Amniotic stem cell (primary cell): ENCODE results near the gene C16orf74.

ENCODE experiments used
- DNase-seq: peaks from one replicate; lab custom pipeline; 2025; lab: John Stamatoyannopoulos, UW

C16orf74 gene

DNA sequence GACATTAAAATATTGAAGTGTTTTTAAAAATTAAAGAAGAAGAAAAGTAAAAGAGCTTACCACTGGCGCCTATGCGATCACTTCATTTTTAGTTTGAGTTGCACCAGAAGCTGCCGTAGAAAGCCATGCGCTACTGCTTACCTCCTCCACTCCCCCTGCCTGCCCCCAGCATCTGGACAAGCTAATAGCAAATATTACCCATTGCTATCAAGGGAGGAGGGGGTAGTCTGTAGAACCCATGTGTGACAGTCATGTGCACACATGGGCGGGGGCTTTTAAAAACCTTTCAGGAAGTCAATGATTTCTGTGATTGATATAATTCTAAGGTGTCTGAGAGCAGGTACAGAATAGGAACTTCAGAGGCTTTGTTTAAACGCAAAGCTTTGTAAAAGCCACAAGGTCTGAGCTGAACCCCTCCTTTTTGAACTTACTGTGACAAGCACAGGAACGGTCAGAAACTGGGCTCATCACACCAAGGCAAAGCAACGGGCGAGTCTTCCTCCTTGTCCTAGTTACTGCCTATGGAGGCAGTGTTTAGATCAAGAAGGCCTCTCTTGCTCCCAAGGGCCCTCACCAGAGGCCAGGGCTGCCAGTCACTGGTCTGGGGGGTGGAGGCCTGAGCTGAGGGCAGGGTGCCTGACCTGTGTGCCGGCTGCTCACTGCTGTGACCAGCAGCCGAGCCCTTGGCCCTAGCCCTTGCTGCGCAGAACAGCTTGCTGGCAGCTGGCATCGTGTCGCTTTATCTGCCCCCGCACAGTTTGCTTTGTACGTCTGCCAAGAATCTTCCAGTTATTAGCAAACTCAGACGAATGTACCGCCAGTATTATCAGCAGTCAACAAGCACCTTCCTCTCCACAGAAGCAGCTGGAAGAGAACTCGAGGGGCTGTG is 77.1 kb downstream of the C16orf74 start:
- no peak for DNase-seq

GRCh38 chr16:85670840-85671239 is 80.1 kb downstream of the C16orf74 start:
- no peak for DNase-seq

DNA sequence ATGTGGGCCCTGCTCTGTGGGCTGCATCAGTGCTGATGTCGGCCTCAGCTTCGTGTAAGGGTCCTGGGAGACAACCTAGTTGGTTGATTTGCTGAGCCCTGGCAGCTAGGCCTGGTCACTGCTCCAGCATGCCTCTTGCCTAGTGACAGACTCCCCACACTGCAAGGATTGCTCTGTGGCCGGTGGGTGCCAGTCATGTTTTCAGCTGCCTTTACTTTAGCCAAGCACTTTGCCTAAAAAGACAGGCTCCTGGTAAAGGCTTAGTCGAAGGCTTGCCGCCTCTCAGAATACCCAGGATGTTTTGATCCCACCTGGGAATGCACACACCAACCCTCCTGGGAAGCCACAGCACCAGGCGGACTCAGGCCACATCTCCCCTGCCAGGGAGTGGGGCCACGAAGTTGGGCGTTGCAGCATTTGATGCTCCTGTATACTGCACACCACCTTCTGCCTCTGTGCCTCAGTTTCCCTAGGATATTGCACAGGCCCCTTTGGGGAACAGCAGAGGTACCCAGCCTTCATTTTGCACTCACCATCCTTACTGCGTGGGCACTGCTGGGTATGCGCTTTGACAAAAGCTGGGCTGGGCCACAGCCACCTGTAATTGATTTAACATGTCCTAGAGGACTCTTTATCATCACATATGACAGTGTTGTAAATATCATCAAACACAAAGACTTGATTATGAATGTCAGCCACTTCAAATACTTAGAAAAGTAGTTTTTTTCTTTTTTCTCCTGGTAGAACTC is 82.0 kb downstream of the C16orf74 start:
- DNase-seq: no peak

DNA sequence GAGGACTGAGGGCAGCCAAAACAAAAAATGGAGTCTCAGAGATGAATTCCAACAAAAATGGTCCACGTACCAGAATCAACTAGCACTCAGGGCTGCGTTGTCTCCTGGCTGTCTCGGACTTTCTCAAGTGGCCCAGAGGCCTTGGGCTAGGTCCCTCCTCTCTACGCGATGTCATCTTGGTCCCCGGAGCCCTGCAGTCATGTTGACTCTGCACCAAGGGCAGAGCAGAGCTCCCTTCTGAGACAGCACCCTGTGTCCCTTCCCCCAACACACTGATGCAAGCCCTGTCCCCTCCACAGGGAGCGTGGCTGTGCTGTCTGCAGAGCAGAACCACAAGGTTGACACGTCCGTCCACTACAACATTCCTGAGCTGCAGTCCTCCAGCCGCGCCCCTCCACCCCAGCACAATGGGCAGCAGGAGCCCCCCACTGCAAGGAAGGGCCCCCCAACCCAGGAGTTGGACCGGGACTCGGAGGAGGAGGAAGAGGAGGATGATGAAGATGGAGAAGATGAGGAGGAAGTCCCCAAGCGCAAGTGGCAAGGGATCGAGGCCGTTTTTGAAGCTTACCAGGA is 83.0 kb downstream of the C16orf74 start:
- no peak for DNase-seq

DNA sequence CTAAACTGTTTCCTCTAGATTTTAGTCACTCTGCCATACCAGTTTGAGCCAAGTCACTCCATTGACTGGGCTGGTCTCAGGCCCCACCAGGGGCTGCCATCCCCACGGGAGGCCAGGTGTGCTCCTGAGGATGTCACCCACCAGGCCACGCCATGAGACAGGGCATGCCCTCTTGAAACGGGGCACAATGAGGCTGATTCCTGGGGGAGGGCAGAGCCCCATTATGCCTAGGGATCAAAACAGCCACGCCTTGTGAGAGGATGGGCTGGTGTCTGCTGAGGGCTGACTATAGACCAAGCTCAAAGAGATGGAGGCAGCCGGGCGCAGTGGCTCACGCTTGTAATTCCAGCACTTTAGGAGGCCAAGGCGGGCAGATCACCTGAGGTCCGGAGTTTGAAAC is 83.6 kb downstream of the C16orf74 start:
- DNase-seq: no peak

- DNase-seq: no peak
These were observed 85.0 kb downstream of the C16orf74 start for GRCh38 chr16:85665929-85666328.

GRCh38 chr16:85665373-85665740 is 85.5 kb downstream of the C16orf74 start:
- no peak for DNase-seq

GRCh38 chr16:85664580-85665372 is 86.1 kb downstream of the C16orf74 start:
- no peak for DNase-seq

- DNase-seq: no peak
These were observed 87.0 kb downstream of the C16orf74 start for GRCh38 chr16:85663891-85664321.

DNA sequence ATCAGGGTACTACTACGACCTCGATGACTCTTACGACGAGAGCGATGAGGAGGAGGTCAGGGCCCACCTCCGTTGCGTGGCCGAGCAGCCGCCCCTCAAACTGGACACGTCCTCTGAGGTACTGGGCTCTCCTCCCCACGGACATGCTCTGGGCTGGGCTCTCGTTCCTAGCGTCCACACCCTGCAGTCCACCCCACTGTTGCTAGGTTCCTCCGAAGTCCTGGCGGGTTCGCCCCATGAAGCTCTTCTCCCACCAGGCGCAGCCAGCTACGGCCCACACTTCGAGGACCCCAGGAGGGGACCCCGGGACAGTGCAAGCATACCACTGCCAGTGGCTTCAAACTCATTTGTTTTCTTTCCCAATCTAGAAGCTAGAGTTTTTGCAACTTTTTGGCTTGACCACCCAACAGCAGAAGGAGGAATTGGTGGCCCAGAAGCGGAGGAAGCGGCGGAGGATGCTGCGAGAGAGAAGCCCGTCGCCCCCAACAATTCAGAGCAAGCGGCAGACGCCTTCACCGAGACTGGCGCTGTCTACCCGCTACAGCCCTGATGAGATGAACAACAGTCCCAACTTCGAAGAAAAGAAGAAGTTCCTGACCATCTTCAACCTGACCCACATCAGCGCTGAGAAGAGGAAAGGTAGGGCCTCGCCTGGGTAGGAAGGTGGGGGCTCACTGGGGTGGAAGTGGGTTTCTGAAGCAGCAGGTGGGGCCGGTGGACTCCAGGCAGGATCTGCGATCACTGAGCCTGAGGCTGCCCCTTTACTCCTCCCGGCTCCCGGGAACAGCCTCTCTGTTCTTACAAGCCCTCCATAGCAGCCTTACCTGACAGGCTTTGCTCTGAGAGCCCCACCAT is 87.7 kb downstream of the C16orf74 start:
- DNase-seq: no peak

DNA sequence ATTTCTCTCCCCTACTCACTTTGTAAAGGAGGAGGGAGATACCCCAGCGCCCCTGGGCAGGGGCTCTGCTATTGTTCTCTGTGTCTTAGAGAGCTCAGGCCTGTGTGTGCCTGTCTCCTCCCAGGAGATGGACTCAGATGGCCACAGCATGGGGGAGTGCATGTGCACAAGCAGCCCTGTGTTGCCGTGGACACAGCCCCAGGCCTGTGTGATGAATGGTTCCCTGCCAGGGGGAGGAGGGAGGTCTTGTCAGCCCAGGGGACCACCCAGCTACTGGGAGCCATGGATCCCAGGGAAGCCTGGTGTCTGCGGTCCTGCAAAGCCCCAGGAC is 88.4 kb downstream of the C16orf74 start:
- no peak for DNase-seq

DNA sequence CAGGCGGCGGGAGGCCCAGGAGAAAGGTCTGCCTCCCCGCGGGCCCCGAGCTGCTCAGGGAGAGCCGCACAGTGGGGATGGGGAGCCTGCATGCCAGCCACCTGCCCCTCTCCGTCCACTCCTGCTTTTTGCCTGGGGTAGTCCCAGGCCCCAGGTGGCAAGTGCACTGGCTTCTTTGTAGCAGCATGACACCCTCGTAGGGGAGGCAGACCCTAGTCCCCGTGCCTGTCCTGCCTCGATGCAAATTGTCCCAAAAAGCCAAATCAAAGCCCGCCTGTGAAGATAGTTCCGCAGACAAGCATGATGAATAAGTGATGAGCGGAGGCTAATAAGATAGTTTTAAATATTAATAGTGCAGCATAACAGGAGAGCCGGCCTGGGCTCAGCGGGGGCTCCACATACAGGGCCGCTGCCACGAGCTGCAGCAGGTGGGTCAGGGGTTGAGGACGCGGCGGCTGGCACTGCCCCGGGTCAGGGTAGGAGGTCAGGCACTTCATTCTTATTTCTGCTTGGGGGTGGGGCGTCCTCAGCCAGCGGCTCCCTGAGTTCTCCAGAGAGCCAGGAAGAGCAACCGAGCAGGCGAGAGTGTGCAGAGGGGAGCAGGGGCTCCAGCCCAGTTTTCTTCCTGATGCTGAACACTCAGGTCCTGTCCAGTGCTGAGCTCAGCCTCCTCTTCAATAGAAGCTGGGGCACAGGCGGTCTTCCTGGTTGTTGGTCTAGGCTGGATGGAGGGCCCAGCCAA is 89.0 kb downstream of the C16orf74 start:
- DNase-seq: no peak

DNA sequence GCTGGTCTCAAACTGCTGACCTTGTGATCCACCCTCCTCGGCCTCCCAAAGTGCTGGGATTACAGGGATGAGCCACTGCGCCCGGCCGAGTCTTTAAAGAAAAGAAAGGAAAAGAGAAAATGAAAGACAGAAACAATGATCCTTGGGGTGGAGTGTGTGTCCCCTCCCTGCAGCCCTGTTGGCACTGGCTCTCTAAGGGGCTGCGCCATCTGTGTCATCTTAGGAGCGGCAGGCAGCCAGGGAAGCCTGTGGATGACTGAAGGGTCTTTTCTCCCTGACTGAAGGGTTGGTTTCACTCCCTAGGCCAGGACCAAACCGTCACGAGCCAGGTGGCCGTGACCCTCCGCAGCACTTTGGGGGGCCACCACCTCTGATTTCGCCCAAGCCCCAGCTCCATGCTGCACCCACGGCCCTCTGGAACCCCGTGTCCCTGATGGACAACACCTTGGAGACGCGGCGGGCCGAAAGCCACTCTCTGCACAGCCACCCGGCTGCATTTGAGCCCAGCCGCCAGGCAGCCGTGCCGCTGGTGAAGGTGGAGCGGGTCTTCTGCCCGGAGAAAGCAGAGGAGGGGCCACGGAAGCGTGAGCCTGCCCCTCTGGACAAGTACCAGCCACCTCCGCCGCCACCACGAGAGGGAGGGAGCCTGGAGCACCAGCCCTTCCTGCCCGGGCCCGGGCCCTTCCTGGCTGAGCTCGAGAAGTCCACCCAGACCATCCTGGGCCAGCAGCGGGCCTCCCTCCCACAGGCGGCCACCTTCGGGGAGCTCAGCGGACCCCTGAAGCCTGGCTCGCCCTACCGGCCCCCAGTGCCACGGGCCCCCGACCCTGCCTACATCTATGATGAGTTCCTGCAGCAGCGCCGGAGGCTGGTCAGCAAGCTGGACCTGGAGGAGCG is 89.8 kb downstream of the C16orf74 start:
- no peak for DNase-seq

DNA sequence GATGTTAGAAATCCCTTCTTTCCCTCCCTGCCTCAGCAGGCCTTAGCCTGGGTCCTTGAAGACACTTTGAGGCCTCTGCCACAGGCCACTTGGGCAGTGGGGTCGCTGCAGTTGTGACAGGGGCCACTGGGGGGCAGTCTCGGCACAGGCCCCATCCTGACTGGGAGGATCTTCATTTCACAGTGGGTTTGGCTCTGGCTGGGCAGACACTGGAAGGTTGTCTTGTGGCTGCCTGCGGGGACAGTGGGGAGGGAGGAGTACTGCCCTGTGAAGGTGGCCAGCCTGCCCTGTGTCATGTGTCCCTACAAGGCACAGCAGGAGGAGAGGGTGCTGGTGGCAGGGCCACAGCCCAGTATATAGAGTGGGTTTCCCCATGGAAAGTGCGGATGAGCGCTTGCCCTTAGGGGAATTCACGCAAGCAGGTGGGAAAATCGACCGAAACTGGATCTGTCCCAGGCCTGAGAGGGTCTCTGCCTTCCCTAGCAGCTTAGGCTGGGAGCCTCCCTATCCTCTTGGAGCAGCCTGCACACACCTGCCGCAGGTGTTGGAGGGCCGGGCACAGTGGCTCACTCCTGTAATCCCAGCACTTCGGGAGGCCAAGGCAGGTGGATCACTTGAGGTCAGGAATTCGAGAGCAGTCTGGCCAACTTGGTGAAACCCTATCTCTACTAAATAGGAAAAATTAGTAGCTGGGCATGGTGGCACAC is 90.9 kb downstream of the C16orf74 start:
- DNase-seq: peak; percentile 4

GRCh38 chr16:85659336-85659735 is 91.6 kb downstream of the C16orf74 start:
- no peak for DNase-seq

- DNase-seq: no peak
These were observed 92.2 kb downstream of the C16orf74 start for GRCh38 chr16:85658504-85659326.

- no peak for DNase-seq
These were observed 92.9 kb downstream of the C16orf74 start for GRCh38 chr16:85657996-85658395.
